ENCODE data around the gene PRICKLE3. TPM values are rescaled to one million over a fixed set of nuclear protein-coding genes. Genes with fewer than 3 reads are reported as not detected.

The PRICKLE3 gene
- total RNA-seq, 2 donors from 2014 or later = 10.7 to 12.0 TPM

GRCh38 chrX:49228185-49228584 is 42.0 kb upstream of the PRICKLE3 start:
- H3K27ac ChIP-seq (ENCODE audit: low read depth, low read length) = no peak overlapping the region
- Mint-ChIP-seq H3K27me3 (ENCODE audit: insufficient read depth) (peaks cover 18% of the 10 kb centered on the region), H3K4me3 (no peak overlapping the region), H3K9me3 (peaks cover 75% of the 10 kb centered on the region), H3K4me1 (no peaks in the 10 kb centered on the region), H3K27ac (no peak overlapping the region), H3K36me3 (ENCODE audit: low read depth) (no peaks in the 10 kb centered on the region)
- TF ChIP-seq CTCF (conservative IDR thresholded peaks at IDR 0.05) = no peak
- no peaks in the 10 kb centered on the region for H3K36me3 ChIP-seq (ENCODE audit: control insufficient read depth, insufficient read depth, low read length)
- H3K9me3 ChIP-seq (ENCODE audit: control insufficient read depth, low read length) = no peaks in the 10 kb centered on the region
- DNase-seq = no peak
- H3K9ac ChIP-seq (ENCODE audit: extremely low read depth, low read length, poor library complexity, severe bottlenecking) = no peak overlapping the region
- no peaks in the 10 kb centered on the region for H3K4me1 ChIP-seq (ENCODE audit: control insufficient read depth, insufficient read depth, low read length)
- no peak overlapping the region for H3K4me3 ChIP-seq (ENCODE audit: low read length)
- 88 to 94% methylated on average over 2 to 17 of the region's 17 CpGs for WGBS, 2 experiments (ENCODE audit: insufficient coverage in 1 of 2, insufficient read length in 1 of 2)
- H3K27me3 ChIP-seq (ENCODE audit: control insufficient read depth, insufficient read depth, low read length, poor library complexity, severe bottlenecking) = no peaks in the 10 kb centered on the region

GRCh38 chrX:49227726-49228125 is 41.6 kb upstream of the PRICKLE3 start:
- H3K9ac ChIP-seq (ENCODE audit: extremely low read depth, low read length, poor library complexity, severe bottlenecking) = no peak overlapping the region
- no peaks in the 10 kb centered on the region for H3K4me1 ChIP-seq (ENCODE audit: control insufficient read depth, insufficient read depth, low read length)
- peaks cover 23% of the 10 kb centered on the region for H3K27me3 Mint-ChIP-seq (ENCODE audit: insufficient read depth)
- no peak overlapping the region for H3K27ac Mint-ChIP-seq
- no peaks in the 10 kb centered on the region for H3K4me1 Mint-ChIP-seq
- TF ChIP-seq CTCF (conservative IDR thresholded peaks at IDR 0.05) = no peak
- 76% methylated on average over 2 of the region's 2 CpGs; no CpG with 5 or more reads in 1 of the 2 experiments for WGBS, 2 experiments (ENCODE audit: insufficient coverage in 1 of 2, insufficient read length in 1 of 2)
- H3K27ac ChIP-seq (ENCODE audit: low read depth, low read length) = no peak overlapping the region
- H3K36me3 Mint-ChIP-seq (ENCODE audit: low read depth) = no peaks in the 10 kb centered on the region
- H3K9me3 ChIP-seq (ENCODE audit: control insufficient read depth, low read length) = no peaks in the 10 kb centered on the region
- no peak overlapping the region for H3K4me3 Mint-ChIP-seq
- DNase-seq = no peak
- H3K36me3 ChIP-seq (ENCODE audit: control insufficient read depth, insufficient read depth, low read length) = no peaks in the 10 kb centered on the region
- H3K4me3 ChIP-seq (ENCODE audit: low read length) = no peak overlapping the region
- H3K9me3 Mint-ChIP-seq = peaks cover 77% of the 10 kb centered on the region
- no peaks in the 10 kb centered on the region for H3K27me3 ChIP-seq (ENCODE audit: control insufficient read depth, insufficient read depth, low read length, poor library complexity, severe bottlenecking)

- no peaks in the 10 kb centered on the region for H3K4me1 Mint-ChIP-seq
- no peak overlapping the region for H3K4me3 ChIP-seq (ENCODE audit: low read length)
- H3K4me1 ChIP-seq (ENCODE audit: control insufficient read depth, insufficient read depth, low read length) = no peaks in the 10 kb centered on the region
- peaks cover 76% of the 10 kb centered on the region for H3K9me3 Mint-ChIP-seq
- H3K9ac ChIP-seq (ENCODE audit: extremely low read depth, low read length, poor library complexity, severe bottlenecking) = no peak overlapping the region
- no peaks in the 10 kb centered on the region for H3K36me3 Mint-ChIP-seq (ENCODE audit: low read depth)
- no peaks in the 10 kb centered on the region for H3K9me3 ChIP-seq (ENCODE audit: control insufficient read depth, low read length)
- peaks cover 28% of the 10 kb centered on the region for H3K27me3 Mint-ChIP-seq (ENCODE audit: insufficient read depth)
- TF ChIP-seq CTCF (conservative IDR thresholded peaks at IDR 0.05) = no peak
- 97 to 100% methylated on average over 1 to 5 of the region's 9 CpGs for WGBS, 2 experiments (ENCODE audit: insufficient coverage in 1 of 2, insufficient read length in 1 of 2)
- DNase-seq = no peak
- H3K27ac Mint-ChIP-seq = no peak overlapping the region
- H3K4me3 Mint-ChIP-seq = no peak overlapping the region
- no peaks in the 10 kb centered on the region for H3K36me3 ChIP-seq (ENCODE audit: control insufficient read depth, insufficient read depth, low read length)
- no peak overlapping the region for H3K27ac ChIP-seq (ENCODE audit: low read depth, low read length)
- no peaks in the 10 kb centered on the region for H3K27me3 ChIP-seq (ENCODE audit: control insufficient read depth, insufficient read depth, low read length, poor library complexity, severe bottlenecking)
Measured at GRCh38 chrX:49226946-49227345, 40.8 kb upstream of the PRICKLE3 start.
